ENCODE data around the gene LNPEP. TPM values are rescaled to one million over a fixed set of nuclear protein-coding genes. Genes with fewer than 3 reads are reported as not detected.

LNPEP gene
- total RNA-seq: 23.9 and 26.5 TPM in 2 replicates

DNA sequence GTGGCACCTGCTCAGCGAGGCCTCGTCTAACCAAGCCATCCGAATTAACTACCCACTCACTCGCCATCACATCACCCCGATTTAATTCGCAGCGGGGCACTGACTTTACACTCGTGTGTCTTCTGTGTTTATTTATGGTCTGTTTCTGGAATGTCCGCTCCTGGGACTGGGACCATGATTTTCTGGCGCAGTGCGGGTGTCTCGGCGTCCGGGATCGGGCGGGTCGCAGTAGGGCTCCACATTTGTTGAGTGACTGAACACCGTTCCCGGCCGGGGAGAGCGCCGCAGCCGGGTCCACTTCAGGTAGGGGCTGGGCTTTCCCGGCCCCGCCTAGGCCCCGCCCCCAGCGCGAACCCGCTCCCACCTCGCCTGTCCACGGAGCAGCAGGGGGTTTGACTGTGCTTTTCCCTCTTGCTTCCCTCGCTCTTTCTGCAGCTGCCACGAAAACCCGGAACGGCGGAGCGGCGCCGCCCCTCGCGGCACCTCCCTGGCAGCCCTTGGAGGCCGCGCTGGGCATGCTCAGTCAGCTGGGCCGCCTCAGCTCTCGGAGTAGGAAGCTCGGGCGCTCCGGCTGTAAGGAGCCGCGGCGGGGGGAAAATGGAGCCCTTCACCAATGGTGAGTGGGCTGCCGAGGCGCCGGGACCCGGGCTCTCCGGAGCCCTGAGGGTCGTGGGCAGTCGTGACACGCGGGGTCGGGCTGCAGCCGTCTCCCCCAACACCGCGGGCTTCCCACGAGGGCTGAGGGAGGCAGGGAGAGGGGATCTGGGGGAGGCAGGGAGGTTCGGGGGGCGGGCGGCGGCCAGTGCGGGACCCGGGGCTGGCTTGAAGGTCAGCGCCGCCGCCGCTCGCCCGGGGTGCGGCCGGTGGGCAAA, at the start of gene LNPEP:
LNPEP (plus strand) TSS at position 522 of the 872 bp plus-strand sequence; CDS start at position 598, 76 bp downstream.

Other genes starting within 250 kb of the LNPEP start
- 38.9 and 45.6 TPM in 2 replicates for gene ERAP1, start 128.1 kb upstream of the LNPEP start, total RNA-seq
- 0.62 and 1.3 TPM in 2 replicates for gene ERAP2, start 59.6 kb upstream of the LNPEP start, total RNA-seq
- not detected in 2 replicates for gene LIX1, start 206.5 kb downstream of the LNPEP start, total RNA-seq
- 15.9 and 28.3 TPM in 2 replicates for gene RIOK2, start 247.2 kb downstream of the LNPEP start, total RNA-seq

All from cardiac ventricle fibroblast (primary cell).